ENCODE data around the gene STK31.
"Not testable (repeated sequence)": the region's sequence is repeated elsewhere in the genome, so short reads cannot be mapped to it uniquely, and the experiment has no call there.

The STK31 gene

GRCh38 chr7:23710000-23710399 lies at the start of gene STK31:
TSS of gene STK31 (plus strand) at chr7:23710219. CDS start at chr7:23710286, 67 bp downstream.
- DNase-seq: no peak

GRCh38 chr7:23661385-23661784 lies 48.6 kb upstream of the STK31 start:
- DNase-seq: no peak

- no peak for DNase-seq
These were observed 47.7 kb upstream of the STK31 start for GRCh38 chr7:23662124-23662983.

- no peak for DNase-seq
These were observed 47.1 kb upstream of the STK31 start for GRCh38 chr7:23662984-23663313.

GRCh38 chr7:23664122-23664521 lies 45.9 kb upstream of the STK31 start:
- DNase-seq: no peak

- DNase-seq: no peak
These were observed 38.0 kb upstream of the STK31 start for GRCh38 chr7:23672033-23672432.

- DNase-seq: peak; percentile 94
These were observed 30.1 kb upstream of the STK31 start, which contains the start of gene FAM221A for GRCh38 chr7:23679898-23680413. TSS of gene FAM221A (plus strand) at chr7:23680199. CDS start at chr7:23680219, 20 bp downstream.

- DNase-seq: peak; percentile 89
These were observed 29.3 kb upstream of the STK31 start for GRCh38 chr7:23680414-23681405.

GRCh38 chr7:23684041-23684440 lies 26.0 kb upstream of the STK31 start:
- DNase-seq: not testable (repeated sequence)

- no peak for DNase-seq
These were observed 24.3 kb upstream of the STK31 start for GRCh38 chr7:23685731-23686130.

- DNase-seq: no peak
These were observed 23.0 kb upstream of the STK31 start for GRCh38 chr7:23687011-23687410.

GRCh38 chr7:23689165-23689564 lies 20.9 kb upstream of the STK31 start:
- no peak for DNase-seq

- peak; percentile 73 for DNase-seq
These were observed 18.7 kb upstream of the STK31 start for GRCh38 chr7:23691320-23691719.

- DNase-seq: no peak
These were observed 16.8 kb upstream of the STK31 start for GRCh38 chr7:23693224-23693623.

GRCh38 chr7:23696916-23697441 lies 13.0 kb upstream of the STK31 start:
- DNase-seq: peak; percentile 80

GRCh38 chr7:23698822-23699221 lies 11.2 kb upstream of the STK31 start:
- no peak for DNase-seq

- no peak for DNase-seq
These were observed 10.0 kb upstream of the STK31 start for GRCh38 chr7:23700046-23700445.

GRCh38 chr7:23709081-23709750 lies 803 bp upstream of the STK31 start:
- no peak for DNase-seq

GRCh38 chr7:23712368-23713284 lies 2.6 kb downstream of the STK31 start:
- DNase-seq: no peak

GRCh38 chr7:23713285-23714149 lies 3.5 kb downstream of the STK31 start:
- DNase-seq: no peak

GRCh38 chr7:23714150-23714464 lies 4.1 kb downstream of the STK31 start:
- DNase-seq: no peak

Measured in islet precursor cell (in vitro differentiated cells).